Skeletal muscle satellite cell (primary cell): ENCODE measurements around the gene PVALB.

Experiments used
- H3K27me3 ChIP-seq: 2 replicates; pipeline ENCODE4 v1.7.0; 2013; ENCODE audit warnings: low read length; ENCODE audit not compliant: control insufficient read depth, insufficient read depth
- H3K36me3 ChIP-seq: 2 replicates; pipeline ENCODE4 v1.7.0; 2013; ENCODE audit warnings: mild to moderate bottlenecking, control low read depth, low read length; ENCODE audit not compliant: insufficient read depth
- H3K4me1 ChIP-seq: 2 replicates; pipeline ENCODE4 v1.7.0; 2013; ENCODE audit warnings: low read length; ENCODE audit not compliant: control insufficient read depth, insufficient read depth
- H3K4me2 ChIP-seq: 2 replicates; pipeline ENCODE4 v1.7.0; 2013; ENCODE audit warnings: mild to moderate bottlenecking, low read length
- H3K4me3 ChIP-seq: 2 replicates; pipeline ENCODE4 v1.7.0; 2013; ENCODE audit warnings: low read length
- H3K9ac ChIP-seq: 2 replicates; pipeline ENCODE4 v1.7.0; 2013; ENCODE audit warnings: mild to moderate bottlenecking, low read depth, low read length, moderate library complexity
- H3K9me3 ChIP-seq: replicated peaks from 2 replicates; pipeline ENCODE4 v1.7.0; 2013; ENCODE audit warnings: mild to moderate bottlenecking, control low read depth, low read length

Gene PVALB

GRCh38 chr22:36823186-36823839, 6.5 kb upstream of the PVALB start:
- H3K9ac ChIP-seq = no peak overlapping the region
- H3K27me3 ChIP-seq = peaks cover 62% of the 10 kb centered on the region
- no peak overlapping the region for H3K4me2 ChIP-seq
- H3K9me3 ChIP-seq = no peaks in the 10 kb centered on the region
- no peak overlapping the region for H3K4me3 ChIP-seq
- H3K36me3 ChIP-seq = no peaks in the 10 kb centered on the region
- no peaks in the 10 kb centered on the region for H3K4me1 ChIP-seq

DNA sequence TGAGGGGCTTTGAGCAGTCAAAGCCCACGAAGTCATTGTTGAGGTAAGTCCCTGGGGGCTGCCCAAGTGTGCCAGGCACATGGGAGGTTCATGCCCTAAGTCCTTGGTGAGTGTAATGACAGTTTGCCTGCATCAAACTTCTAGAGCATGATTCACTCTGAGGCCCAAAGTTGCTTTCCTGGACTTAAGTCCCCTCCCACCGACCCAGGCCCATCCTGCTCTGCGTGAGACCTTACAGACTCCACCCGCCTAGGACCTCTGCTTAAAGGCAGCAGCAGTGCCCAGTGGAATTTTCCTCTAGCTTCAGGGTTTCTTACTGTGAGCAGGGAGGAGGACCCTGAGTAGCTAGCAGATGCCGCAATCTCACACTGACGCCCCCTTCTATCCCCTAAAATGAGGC, 5.7 kb upstream of the PVALB start:
- no peaks in the 10 kb centered on the region for H3K4me1 ChIP-seq
- H3K9ac ChIP-seq = no peak overlapping the region
- H3K36me3 ChIP-seq = no peaks in the 10 kb centered on the region
- H3K9me3 ChIP-seq = no peaks in the 10 kb centered on the region
- H3K27me3 ChIP-seq = peaks cover 68% of the 10 kb centered on the region
- H3K4me2 ChIP-seq = no peak overlapping the region
- no peak overlapping the region for H3K4me3 ChIP-seq

DNA sequence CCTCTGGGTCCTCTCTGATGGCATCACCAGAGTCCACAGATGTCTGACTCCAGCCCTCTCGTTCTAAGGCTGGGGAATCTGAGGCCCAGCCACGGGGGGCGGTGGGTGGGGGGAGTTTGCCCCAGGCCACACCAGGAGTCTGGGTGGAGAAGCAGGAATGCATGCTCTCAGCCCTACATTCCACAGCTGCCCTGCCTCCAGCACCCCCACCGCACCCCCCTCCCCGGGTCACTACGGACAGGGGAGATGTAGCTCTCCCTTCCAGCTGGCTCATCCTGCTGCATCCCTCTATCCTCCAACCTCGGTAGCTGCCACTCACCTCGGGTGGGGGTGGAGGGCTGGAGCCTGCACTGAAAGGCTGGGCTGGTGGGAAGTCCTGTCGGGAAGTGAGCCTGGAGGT, 2.3 kb upstream of the PVALB start:
- no peaks in the 10 kb centered on the region for H3K9me3 ChIP-seq
- no peak overlapping the region for H3K4me3 ChIP-seq
- H3K36me3 ChIP-seq = no peaks in the 10 kb centered on the region
- H3K4me2 ChIP-seq = no peak overlapping the region
- H3K27me3 ChIP-seq = peaks cover 81% of the 10 kb centered on the region
- no peaks in the 10 kb centered on the region for H3K4me1 ChIP-seq
- no peak overlapping the region for H3K9ac ChIP-seq

- no peak overlapping the region for H3K9ac ChIP-seq
- H3K4me3 ChIP-seq = no peak overlapping the region
- H3K4me2 ChIP-seq = no peak overlapping the region
- H3K9me3 ChIP-seq = no peaks in the 10 kb centered on the region
- H3K4me1 ChIP-seq = no peaks in the 10 kb centered on the region
- H3K27me3 ChIP-seq = peaks cover 81% of the 10 kb centered on the region
- H3K36me3 ChIP-seq = no peaks in the 10 kb centered on the region
Measured at GRCh38 chr22:36818010-36818642, 1.3 kb upstream of the PVALB start.

GRCh38 chr22:36817525-36817848, 652 bp upstream of the PVALB start:
- Histone ChIP-seq H3K4me2 (no peak overlapping the region), H3K4me1 (no peaks in the 10 kb centered on the region), H3K36me3 (no peaks in the 10 kb centered on the region), H3K9ac (no peak overlapping the region), H3K9me3 (no peaks in the 10 kb centered on the region), H3K4me3 (no peak overlapping the region), H3K27me3 (peaks cover 85% of the 10 kb centered on the region)

DNA sequence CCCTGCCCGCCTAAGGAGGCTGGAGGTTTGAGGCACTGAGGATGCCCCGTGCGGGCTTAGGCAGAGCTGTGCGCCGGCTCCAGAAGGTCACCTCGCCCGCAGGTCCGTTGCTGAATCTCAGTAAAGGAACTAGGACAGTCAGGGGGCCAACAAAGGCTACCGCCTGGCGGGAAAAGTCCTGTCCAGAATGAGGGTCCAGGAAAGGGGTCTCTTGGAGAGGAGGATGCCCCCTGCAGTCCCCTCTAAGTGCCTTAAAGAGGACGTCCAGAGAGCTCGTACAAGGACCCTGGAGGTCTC, 548 bp downstream of the PVALB start:
- Histone ChIP-seq H3K4me3 (no peak overlapping the region), H3K4me1 (no peaks in the 10 kb centered on the region), H3K9me3 (no peaks in the 10 kb centered on the region), H3K9ac (no peak overlapping the region), H3K27me3 (peaks cover 90% of the 10 kb centered on the region), H3K4me2 (no peak overlapping the region), H3K36me3 (no peaks in the 10 kb centered on the region)

DNA sequence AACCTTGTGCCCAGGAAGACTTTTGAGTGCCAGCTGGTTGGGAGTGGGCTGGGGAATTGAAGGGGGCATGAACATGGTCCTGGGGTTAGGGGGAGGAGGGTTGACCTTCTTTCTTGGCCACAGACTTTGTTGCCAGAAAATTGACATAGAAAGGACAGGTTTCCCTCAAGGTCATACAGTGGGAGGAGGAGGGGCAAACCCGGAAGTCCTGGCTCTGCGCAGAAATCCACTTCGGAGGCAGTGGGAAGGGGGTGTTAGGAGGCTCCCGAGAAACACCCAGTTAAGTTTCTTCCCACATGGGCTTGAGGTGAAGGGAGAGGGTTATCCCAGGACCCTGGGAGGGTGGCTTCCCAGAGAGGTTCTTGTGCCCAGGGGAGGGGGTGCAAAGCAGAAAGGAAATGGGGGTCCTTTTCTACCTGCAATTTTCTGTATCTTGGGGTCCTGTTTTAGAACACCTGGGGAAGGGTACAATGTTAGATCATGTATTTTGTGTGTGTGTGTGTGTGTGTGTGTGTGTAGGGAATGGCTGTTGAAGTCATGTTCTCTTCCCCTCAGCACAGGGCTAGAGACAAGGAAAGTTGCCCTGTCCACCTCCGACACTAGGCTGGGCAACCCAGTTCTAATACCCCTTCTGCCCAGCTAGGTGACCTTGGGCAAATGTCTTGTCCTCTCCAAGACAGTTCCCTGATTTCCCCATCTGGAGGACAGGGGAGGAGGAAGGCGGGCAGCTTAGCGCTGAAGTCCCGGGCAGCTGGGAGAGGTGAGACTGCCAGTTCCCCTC, 1.1 kb downstream of the PVALB start:
- Histone ChIP-seq H3K27me3 (peaks cover 89% of the 10 kb centered on the region), H3K36me3 (no peaks in the 10 kb centered on the region)

GRCh38 chr22:36814801-36815200, 2.0 kb downstream of the PVALB start:
- Histone ChIP-seq H3K9me3 (no peaks in the 10 kb centered on the region), H3K36me3 (no peaks in the 10 kb centered on the region), H3K4me1 (no peaks in the 10 kb centered on the region), H3K4me2 (no peak overlapping the region), H3K9ac (no peak overlapping the region), H3K27me3 (peaks cover 86% of the 10 kb centered on the region), H3K4me3 (no peak overlapping the region)

More for the DNA sequence above, 1.1 kb downstream of the PVALB start:
- no peaks in the 10 kb centered on the region for H3K9me3 ChIP-seq
- no peak overlapping the region for H3K4me3 ChIP-seq
- H3K4me2 ChIP-seq = no peak overlapping the region
- H3K9ac ChIP-seq = no peak overlapping the region
- H3K4me1 ChIP-seq = no peaks in the 10 kb centered on the region

GRCh38 chr22:36811094-36811800, 5.6 kb downstream of the PVALB start:
- no peaks in the 10 kb centered on the region for H3K9me3 ChIP-seq
- H3K4me3 ChIP-seq = no peak overlapping the region
- H3K27me3 ChIP-seq = peaks cover 84% of the 10 kb centered on the region
- H3K9ac ChIP-seq = no peak overlapping the region
- no peaks in the 10 kb centered on the region for H3K36me3 ChIP-seq
- no peaks in the 10 kb centered on the region for H3K4me1 ChIP-seq
- no peak overlapping the region for H3K4me2 ChIP-seq

- H3K36me3 ChIP-seq = no peaks in the 10 kb centered on the region
- peaks cover 79% of the 10 kb centered on the region for H3K27me3 ChIP-seq
- H3K9me3 ChIP-seq = no peaks in the 10 kb centered on the region
- H3K4me1 ChIP-seq = no peaks in the 10 kb centered on the region
- H3K4me2 ChIP-seq = no peak overlapping the region
- H3K4me3 ChIP-seq = no peak overlapping the region
- H3K9ac ChIP-seq = no peak overlapping the region
Measured at GRCh38 chr22:36809351-36809750, 7.5 kb downstream of the PVALB start.

- no peak overlapping the region for H3K4me2 ChIP-seq
- no peaks in the 10 kb centered on the region for H3K36me3 ChIP-seq
- no peak overlapping the region for H3K4me3 ChIP-seq
- no peak overlapping the region for H3K9ac ChIP-seq
- H3K27me3 ChIP-seq = peaks cover 77% of the 10 kb centered on the region
- H3K9me3 ChIP-seq = no peaks in the 10 kb centered on the region
- no peaks in the 10 kb centered on the region for H3K4me1 ChIP-seq
Measured at GRCh38 chr22:36808721-36809344, 8.0 kb downstream of the PVALB start.
